ENCODE measurements around the gene SAP25. TPM values are rescaled to one million over a fixed set of nuclear protein-coding genes. Genes with fewer than 3 reads are reported as not detected.

Gene SAP25
- total RNA-seq, 6 donors from 2014 or later: 1.2 to 18.9 (median 12.7) TPM

DNA sequence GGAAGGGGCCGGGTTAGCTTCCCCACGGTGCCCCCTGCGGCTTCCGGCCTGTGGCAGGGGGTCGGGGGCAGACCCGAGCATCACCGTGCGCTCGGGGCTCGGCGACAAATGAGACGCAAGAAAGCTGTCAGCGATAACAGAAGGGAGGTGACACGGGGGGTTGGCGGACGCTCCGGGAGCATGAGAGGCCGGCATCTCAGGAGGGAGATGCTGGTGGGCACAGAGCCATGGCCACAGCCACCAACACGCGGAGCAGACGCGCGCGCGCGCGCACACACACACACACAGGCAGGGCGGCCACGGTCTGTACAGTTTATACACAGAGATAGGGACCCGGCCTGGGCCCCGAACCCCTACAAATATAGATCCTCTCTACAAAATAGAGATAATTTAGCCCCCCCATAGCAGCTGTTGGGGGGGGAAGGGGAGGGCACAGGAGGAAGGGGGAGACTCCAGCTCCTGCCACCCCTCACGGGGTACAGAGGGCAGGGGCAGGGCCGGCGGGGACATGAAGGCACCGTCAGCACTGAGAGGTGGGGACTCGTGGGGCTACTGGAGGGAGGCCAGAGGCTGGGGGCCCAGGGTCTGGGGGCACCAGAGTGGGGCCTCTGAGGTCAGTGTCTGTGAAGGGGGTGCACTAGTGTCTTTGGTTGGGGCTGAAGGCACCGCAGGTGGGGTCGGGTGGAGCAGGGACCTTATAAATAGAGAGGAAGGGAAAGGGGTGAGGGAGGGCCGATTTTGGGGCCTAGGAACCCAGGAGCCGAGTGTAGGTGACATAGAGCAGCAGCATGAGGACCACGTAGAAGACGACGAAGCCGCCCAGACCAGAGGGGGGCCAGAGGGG is 884 bp upstream of the SAP25 start:
- no peak overlapping the region for H3K4me3 ChIP-seq
- no peak overlapping the region for H3K27ac ChIP-seq
- H3K4me1 ChIP-seq: peaks cover 10 to 19% (median 10%) of the 10 kb centered on the region in 4 donors
- H3K9me3 ChIP-seq: no peaks in the 10 kb centered on the region
- H3K27me3 ChIP-seq: no peaks in the 10 kb centered on the region
- TF ChIP-seq, protein P1, sequence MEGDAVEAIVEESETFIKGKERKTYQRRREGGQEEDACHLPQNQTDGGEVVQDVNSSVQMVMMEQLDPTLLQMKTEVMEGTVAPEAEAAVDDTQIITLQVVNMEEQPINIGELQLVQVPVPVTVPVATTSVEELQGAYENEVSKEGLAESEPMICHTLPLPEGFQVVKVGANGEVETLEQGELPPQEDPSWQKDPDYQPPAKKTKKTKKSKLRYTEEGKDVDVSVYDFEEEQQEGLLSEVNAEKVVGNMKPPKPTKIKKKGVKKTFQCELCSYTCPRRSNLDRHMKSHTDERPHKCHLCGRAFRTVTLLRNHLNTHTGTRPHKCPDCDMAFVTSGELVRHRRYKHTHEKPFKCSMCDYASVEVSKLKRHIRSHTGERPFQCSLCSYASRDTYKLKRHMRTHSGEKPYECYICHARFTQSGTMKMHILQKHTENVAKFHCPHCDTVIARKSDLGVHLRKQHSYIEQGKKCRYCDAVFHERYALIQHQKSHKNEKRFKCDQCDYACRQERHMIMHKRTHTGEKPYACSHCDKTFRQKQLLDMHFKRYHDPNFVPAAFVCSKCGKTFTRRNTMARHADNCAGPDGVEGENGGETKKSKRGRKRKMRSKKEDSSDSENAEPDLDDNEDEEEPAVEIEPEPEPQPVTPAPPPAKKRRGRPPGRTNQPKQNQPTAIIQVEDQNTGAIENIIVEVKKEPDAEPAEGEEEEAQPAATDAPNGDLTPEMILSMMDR (IDR thresholded peaks at IDR 0.05): no peak
- TF ChIP-seq POLR2AphosphoS5 (IDR thresholded peaks at IDR 0.05): no peak
- no peak for TF ChIP-seq POLR2A (IDR thresholded peaks at IDR 0.05)
- no peak for TF ChIP-seq EP300 (IDR thresholded peaks at IDR 0.05)
- WGBS, 2 donors: 90 to 93% methylated on average over 27 to 35 of the region's 44 CpGs
- DNase-seq (no peak), ATAC-seq (ENCODE audit: low FRiP score in 2 of 2) (no peak)
- peaks cover 44 to 74% (median 70%) of the 10 kb centered on the region in 4 donors for H3K36me3 ChIP-seq

DNA sequence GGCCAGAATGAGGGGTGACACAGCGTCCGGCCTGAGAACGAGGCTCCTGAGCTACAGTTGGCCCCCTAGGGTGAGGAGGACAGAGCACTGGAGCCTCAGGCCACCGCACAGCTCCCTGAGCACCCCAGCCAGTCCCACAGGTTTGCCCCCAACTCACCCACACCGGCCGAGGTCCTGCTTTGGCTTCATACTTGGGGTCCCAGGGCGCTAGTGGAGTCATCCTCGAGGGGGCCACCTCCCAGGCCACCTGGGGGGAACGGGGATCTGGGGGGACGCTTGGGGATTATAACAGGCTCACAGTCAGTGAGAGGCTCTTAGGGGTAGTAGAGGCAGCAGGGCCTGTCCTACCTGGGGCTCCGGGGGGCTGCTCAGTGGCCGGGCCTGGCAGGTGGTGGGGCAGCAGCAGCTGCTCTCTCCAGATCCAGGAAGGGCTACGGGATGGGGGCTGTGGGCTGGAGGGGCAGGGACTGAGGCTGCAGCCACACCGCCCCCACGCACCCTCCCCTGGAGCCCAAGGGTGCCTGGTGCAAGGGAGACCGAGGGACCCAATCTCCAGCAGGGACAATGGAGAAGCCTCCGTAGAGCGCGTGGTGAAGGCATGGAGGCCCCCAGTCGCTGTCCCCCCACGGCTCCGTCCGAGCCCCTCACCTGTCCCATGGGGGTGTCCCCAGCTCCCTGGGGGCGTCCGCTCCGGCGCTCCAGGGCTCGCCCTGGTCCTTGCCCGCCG is 588 bp downstream of the SAP25 start:
- WGBS, 2 donors: 97% methylated on average over 10 to 18 of the region's 30 CpGs
- peaks cover 34 to 60% (median 55%) of the 10 kb centered on the region in 4 donors for H3K36me3 ChIP-seq
- TF ChIP-seq EP300 (IDR thresholded peaks at IDR 0.05) (no peak), POLR2A (IDR thresholded peaks at IDR 0.05) (no peak), POLR2AphosphoS5 (IDR thresholded peaks at IDR 0.05) (no peak)
- TF ChIP-seq, protein P1 (IDR thresholded peaks at IDR 0.05): no peak

DNA sequence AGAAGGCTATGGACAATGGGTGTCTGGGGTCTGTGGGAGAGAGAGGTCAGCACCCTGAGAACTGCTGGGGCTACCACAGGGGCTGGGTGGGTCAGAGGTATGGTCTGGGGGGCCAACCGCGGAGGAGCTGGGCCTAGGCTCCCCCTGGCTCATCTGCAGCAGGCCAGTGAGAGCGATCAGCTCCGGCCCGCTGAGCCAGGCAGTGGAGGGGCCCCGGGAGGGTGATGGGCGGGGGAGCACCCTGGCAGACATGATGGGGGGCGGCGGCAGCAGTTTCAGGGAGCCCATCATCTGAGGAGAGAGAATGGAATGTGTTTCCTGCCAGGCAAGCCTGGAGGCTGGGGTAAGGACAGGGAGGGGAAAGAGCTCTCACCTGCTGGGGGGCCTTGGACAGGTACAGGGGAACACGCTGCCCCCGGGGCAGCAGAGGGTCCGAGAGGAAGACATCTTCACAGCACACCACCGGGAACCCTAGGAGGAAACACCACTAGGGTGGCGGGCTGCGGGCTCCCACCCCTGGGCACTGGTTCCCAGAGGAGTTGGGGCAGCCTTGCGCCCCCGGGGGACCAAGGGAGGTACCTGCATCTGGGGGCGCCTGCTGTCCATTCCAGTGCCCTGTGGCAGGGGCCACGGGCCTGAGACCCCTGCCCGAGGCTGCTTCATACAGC is 1.3 kb downstream of the SAP25 start:
- peaks cover 27 to 53% (median 48%) of the 10 kb centered on the region in 4 donors for H3K36me3 ChIP-seq
- peaks cover 13 to 32% (median 18%) of the 10 kb centered on the region in 4 donors for H3K4me1 ChIP-seq
- no peak overlapping the region for H3K4me3 ChIP-seq
- no peak overlapping the region for H3K27ac ChIP-seq
- ATAC-seq (ENCODE audit: low FRiP score in 2 of 2) (no peak), DNase-seq (no peak)
- TF ChIP-seq, protein P1 (IDR thresholded peaks at IDR 0.05): no peak
- TF ChIP-seq POLR2AphosphoS5 (IDR thresholded peaks at IDR 0.05) (no peak), POLR2A (IDR thresholded peaks at IDR 0.05) (no peak), EP300 (IDR thresholded peaks at IDR 0.05) (no peak)
- H3K27me3 ChIP-seq: no peaks in the 10 kb centered on the region
- 72 to 87% methylated on average over 15 to 19 of the region's 20 CpGs for WGBS, 2 donors
- no peaks in the 10 kb centered on the region for H3K9me3 ChIP-seq

More for the DNA sequence above, 588 bp downstream of the SAP25 start:
- no peaks in the 10 kb centered on the region for H3K9me3 ChIP-seq
- no peaks in the 10 kb centered on the region for H3K27me3 ChIP-seq
- ATAC-seq (ENCODE audit: low FRiP score in 2 of 2) (no peak), DNase-seq (no peak)
- H3K4me3 ChIP-seq: no peak overlapping the region
- peaks cover 13 to 25% (median 17%) of the 10 kb centered on the region in 4 donors for H3K4me1 ChIP-seq
- no peak overlapping the region for H3K27ac ChIP-seq

DNA sequence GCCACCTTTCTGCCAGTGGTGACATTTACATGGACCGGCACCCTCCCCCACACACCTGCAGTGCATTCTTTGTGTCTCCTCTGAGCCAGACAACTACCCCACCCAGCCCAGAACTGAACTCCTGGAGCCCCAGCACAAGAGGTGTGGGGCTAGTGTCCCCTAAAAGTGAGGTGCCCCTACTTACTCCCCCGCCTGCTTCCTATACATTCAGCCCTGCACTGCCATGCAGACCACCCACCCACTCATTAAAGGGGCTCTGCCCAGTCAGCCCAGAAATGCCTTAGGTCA is 1.9 kb downstream of the SAP25 start:
- H3K4me1 ChIP-seq: peaks cover 13 to 32% (median 18%) of the 10 kb centered on the region in 4 donors
- DNase-seq: no peak
- H3K27ac ChIP-seq: no peak overlapping the region
- H3K36me3 ChIP-seq: peaks cover 22 to 46% (median 42%) of the 10 kb centered on the region in 4 donors
- no peaks in the 10 kb centered on the region for H3K27me3 ChIP-seq
- no peaks in the 10 kb centered on the region for H3K9me3 ChIP-seq
- WGBS, 2 donors: 80 to 95% methylated on average over 1 to 2 of the region's 2 CpGs
- no peak overlapping the region for H3K4me3 ChIP-seq
- no peak for TF ChIP-seq EP300 (IDR thresholded peaks at IDR 0.05)
- no peak for TF ChIP-seq POLR2AphosphoS5 (IDR thresholded peaks at IDR 0.05)
- TF ChIP-seq, protein P1 (IDR thresholded peaks at IDR 0.05): no peak
- no peak for TF ChIP-seq POLR2A (IDR thresholded peaks at IDR 0.05)
- ATAC-seq (ENCODE audit: low FRiP score in 2 of 2): no peak
